ENCODE measurements around the gene MED20.
A peak's percentile ranks its signal among the peaks of the same experiment; 100 is the strongest.

Gene MED20

DNA sequence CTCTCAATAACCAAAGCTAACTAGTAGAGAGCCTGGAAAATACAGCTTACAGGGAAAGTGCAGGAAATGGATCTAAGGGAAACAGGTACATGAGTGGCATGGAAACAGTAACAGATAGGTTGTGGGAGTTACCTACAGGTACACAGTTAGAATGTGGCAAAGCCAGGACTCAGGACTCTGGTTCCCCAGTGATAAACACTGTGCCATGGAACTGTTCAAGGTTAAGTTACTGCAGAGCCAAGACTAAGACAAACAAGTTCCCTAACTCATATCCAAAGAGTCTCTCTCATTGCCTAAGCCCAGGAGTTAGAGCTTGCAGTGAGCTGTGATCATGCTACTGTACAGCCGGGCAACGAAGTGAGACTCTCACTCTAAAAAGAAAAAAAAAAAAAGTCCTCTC, 6.6 kb downstream of the MED20 start:
- no peak for DNase-seq (ENCODE audit: low read depth in 2 of 2)

DNA sequence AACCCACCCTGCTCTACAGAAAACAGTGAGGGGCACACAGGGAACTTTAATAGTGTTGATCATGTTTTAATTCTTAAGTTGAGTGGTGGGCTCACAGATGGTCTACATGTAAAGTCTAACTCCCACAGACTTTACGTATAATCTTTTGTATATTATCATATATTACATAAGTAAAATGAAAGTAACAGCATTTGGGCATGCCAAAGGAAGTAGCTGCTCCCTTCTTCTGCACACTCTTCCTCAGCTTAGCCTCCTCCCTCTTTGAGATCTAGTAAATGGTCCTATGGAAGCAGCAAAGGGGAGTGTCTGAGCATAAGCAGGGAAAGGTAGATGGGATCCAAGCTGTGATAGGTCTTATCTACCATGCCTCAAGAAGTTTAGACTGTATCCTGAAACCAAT, 11.2 kb downstream of the MED20 start:
- DNase-seq (ENCODE audit: low read depth in 2 of 2), result no peak

DNA sequence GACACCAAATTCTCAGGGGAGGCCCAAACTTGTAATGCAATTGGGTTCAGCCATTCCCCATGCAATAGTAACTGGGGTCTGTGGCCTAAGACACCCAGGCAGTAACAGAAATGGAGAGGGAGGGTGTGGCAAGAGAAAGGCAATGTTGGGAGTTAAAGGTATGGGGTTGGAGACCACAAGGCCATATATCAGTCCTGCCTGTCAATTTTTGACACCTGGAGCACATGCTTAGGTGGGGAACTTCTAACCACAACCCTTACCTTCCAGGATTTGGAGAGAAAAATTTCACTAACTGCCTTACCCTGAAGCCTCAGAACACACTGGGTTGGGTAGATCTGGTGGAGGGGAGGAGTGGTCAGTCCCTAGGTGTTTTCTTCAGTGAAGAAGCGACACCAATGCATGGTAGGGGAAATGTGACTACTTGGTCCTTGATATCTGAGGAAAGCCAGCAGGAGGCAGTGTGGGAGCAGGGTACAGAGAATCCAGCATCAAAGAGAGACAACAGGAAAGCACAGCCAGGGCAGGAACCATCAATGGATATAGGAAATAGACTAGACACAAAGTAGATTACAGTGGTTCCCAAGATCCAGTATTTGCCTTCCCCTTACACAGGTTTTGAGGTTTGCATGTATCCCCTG, 18.9 kb downstream of the MED20 start:
- no peak for DNase-seq (ENCODE audit: low read depth in 2 of 2)

DNA sequence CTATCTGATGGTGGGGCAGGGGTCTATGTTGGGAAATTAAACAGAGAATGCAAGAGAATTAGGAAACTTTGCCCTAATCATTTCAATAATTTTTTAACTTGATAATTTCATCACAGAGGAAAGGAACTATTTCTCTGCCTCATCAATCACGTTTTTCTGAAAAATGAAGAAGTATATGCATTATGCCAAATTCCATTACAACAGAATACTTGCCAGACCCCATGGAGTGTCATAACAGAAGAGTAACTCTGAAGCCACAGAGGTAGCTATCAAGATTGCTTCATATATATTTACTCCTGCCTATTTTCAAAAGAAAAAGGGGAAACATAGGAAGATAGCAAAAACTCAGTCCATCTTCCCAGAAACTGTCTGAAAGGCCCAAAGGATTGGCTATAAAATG, 20.1 kb downstream of the MED20 start:
- no peak for DNase-seq (ENCODE audit: low read depth in 2 of 2)

DNA sequence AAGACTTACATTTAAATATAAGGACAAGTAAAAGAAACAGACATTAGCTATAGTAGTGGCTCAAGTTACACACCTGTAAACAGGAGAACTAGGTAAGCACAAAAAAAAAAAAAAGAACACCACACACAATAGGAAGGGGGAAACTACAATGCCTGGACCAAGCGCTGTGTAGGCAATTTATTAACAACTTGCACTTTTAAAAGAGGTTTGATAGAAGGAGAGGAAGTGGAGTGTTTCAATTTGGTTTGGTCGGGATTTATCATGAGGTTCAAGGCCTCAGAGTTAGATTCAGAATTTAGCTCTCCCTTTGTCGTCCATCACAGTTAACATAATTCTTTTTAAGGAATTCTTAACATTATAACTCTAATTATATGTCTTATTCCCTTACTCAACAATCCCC, 24.7 kb downstream of the MED20 start:
- no peak for DNase-seq (ENCODE audit: low read depth in 2 of 2)

DNA sequence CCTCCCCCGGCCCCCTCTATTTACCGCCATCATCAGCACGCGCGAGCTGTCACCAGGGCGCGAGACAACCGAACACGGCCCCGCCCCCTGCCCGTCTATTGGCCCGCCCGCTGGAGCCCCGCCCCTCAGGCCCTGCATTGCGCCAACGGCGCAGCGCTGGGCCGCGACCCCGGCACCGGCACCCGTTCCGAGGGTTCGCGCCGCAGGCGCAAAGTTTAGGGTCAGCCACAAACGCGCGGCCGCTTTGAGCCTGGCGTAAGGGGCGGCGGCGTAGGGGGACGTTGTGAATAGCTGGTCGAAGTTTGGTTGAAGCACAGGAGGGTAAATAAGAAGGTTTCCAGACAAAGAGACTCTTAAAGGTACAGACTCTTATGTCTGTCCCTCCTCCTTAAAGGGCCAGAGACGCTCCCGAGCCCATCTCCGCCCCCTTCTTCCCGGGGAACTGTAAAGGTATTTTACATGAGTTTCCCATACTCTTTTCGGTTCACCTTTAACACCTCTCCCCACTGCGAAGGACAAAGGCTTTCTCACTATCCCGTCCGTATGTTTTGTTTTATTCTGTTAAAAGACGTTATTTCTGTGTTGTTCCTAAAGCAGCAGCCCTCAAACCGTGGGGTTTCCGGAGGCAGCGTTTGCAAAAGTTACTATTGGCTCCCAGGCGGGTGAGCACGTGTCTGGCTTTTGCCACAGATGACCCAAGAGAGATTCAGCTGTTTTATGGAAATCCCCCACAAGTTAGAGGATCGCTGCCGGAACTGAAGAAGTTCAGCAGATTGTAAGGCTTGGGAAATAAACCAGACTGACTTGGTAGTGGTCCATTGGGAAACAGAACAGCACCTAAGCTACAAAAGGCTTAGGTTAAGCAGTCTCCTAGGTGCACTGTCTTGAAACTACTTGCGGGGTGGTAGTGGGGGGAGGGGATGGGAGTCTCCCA, 25.4 kb downstream of the MED20 start, which contains the start of gene USP49:
Gene USP49, minus strand, starts transcription at position 76 of the 934 bp plus-strand sequence. CDS start 88,392 bp downstream, outside the sequence.
- DNase-seq (ENCODE audit: low read depth in 2 of 2), result peak; percentile 45 to 60

DNA sequence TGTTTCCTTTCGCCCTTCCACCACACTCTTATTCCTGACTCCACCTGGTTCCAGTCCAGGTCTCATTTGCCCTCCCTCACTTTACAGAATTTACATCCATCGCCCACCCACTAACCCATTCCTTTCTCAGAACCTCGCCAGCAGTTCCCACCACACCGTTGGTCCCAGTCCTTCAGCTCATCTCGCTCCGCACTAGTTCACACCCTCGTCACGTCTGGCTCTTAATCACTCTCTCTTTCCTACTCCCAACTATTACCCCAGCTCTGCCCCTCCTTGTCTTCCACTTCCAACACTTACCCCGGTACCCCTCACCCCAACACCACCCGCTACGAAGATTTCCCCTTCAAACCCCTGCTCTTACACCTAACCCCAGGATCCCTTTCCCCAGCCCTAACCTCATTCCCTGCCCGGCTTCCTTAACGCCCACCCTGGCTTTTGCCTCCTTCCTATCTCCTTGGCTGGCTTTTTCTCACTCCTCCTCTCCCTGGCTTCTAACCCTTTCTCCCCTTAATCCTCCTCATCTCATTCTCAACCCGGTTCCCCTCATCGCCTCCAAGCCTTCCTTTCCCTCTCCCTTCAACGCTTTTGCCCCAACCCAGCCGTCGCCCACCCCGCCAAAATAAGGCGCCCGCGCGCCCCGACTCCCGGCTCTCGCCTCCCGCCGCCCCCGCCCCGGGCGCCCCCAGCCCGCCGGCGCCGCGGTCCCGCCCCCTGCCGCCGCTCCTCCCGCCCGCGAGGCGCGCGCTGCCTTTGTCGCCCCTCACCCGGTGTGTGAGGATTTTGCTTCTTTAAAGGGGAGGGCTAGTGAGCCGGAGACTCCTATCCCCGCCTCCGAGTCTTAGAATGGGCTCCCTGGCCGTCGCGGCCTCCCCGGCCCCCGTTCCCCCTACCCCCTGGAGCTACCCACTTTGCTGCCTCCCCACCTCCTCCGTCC, 26.3 kb downstream of the MED20 start:
- DNase-seq (ENCODE audit: low read depth in 2 of 2), result no peak

DNA sequence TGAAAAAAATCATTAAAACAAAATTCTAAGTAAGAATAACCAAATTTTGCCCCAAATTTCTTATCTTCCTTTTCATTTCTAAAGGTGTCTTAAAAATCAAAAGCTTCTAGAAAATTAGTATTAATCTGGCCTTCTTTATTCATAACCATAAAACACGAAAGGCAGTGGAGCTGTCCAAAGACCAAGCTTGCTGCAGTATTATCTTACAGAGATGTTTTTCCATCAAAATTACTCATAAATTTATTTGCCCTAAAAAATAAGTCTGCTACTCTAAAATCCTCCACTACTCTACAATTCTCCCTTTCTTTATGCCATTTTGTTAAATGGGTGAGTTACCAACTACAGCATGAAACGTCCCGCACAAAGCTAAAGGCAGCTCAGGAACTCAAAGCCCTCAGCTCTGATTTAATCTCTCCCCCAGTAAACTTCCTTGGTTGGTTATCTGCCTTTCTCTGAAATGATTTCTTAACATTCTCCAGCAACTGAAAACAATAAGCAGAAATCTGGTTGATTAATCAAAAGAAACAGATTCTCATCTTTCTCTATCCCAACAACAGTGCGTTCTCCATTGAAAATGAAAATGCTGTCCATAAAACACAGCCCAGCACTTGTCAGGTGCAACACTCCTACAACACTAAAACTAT, 27.9 kb downstream of the MED20 start:
- DNase-seq (ENCODE audit: low read depth in 2 of 2), result no peak

DNA sequence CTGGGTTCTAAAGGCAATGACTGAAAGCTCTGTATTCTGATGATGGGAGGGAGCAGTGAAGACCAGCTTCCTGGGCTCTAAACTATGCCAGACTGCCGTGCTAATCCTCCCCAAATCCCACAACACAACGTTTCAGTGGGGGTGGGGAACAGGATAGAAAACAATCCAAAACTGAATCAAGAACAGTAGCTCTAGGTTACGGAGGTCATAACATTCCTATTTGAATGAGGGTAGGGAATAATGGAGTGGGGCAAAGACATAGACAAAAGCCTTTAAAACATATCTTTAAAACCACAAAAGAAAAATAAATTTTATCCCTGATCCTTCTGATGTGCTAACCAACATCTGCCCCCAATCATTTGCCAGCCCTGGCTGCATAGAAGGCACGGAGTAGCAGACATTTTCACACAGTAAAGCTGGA, 33.6 kb downstream of the MED20 start:
- DNase-seq (ENCODE audit: low read depth in 2 of 2), result no peak

DNA sequence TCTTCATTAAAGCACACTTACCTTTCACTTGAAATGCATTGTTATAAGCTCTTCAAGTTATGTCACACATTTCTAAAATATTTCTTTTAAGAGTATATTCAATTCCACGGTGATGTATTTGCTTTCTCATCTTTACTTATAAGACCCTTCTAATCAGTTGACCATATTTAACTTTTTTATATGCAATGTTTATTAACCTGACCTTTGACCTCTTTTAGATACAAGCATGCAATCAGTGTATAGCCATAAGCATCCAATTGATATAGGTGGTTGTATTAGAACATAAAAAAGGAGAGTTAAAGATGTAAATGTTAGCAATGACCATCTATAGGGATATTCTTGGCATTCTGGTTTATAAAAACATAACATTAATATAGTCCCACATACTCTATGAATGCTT, 35.0 kb downstream of the MED20 start:
- DNase-seq (ENCODE audit: low read depth in 2 of 2), result no peak

DNA sequence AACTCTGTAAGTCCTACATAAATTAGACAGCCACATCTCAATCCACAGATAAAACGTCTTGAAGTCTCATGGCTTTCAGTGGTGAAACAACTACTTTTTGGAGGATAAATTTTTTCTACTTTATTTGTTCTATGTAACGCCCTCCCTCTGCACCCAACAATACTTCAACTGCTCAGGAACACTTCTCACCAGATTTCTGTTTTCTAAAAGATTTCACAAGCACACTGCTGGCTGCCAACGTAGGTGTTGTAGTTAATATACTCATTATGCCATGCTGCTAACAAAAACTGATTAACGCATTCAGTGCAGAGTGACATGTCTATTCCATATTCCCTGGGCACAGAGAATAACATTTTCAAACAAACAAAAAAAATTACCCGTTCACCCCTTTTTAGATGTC, 36.0 kb downstream of the MED20 start:
- no peak for DNase-seq (ENCODE audit: low read depth in 2 of 2)

DNA sequence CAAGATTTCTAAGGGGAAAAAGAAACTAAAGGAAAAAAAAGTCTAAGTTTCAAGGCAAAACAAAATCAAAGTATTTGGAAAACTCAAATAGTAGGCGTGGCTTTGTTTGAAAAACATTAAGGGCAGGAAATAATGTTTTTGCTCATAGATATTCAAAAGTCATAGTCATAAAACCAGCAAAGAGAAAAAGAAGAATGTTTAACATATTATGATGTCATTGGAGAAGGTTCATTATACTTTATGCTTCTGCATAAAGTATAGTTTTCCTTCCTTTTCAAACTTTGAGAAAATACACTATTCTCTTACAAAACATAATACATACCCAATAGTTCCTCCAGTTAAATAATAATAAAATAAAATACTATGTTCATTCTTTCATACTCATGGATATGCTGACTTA, 39.4 kb downstream of the MED20 start:
- no peak for DNase-seq (ENCODE audit: low read depth in 2 of 2)

DNA sequence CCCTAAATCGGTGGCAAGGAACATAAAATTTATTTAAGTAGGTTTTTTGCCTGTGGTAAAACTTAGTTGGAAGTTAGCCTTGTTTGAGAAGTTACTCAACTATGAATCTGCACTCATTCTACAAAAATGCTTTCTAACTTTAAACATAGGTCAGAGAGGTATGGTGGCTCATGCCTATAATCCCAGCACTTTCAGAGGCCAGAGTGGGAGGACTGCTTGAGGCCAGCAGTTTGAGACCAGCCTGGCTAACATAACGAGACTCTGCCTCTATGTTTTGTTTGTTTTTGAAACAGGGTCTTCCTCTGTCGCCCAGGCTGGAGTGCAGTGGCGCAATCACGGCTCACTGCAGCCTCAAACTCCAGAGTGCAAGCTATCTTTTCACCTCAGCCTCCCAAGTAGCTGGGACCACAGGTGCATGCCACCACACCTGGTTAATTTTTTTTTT, 42.0 kb downstream of the MED20 start:
- peak in 1 of 2 experiments; percentile 4 for DNase-seq (ENCODE audit: low read depth in 2 of 2)

DNA sequence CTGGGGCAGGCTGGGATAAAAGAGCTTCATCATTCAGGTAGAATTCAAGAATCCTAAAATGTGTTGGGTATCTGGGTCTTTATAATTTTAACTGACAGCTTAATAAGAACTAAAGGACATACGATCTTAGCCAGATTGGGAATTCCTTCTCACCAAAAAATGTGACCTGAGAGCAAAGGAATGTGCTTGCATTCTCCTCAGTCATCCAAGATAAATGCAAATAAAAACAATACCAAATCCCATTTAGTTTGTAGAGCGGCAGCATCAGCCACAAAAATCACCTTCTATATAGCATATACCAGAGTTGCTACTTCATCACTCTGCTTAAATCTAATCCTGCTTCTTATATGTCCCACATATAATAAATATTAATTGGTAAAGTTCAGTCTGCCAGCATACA, 42.7 kb downstream of the MED20 start:
- DNase-seq (ENCODE audit: low read depth in 2 of 2), result peak in 1 of 2 experiments; percentile 12

DNA sequence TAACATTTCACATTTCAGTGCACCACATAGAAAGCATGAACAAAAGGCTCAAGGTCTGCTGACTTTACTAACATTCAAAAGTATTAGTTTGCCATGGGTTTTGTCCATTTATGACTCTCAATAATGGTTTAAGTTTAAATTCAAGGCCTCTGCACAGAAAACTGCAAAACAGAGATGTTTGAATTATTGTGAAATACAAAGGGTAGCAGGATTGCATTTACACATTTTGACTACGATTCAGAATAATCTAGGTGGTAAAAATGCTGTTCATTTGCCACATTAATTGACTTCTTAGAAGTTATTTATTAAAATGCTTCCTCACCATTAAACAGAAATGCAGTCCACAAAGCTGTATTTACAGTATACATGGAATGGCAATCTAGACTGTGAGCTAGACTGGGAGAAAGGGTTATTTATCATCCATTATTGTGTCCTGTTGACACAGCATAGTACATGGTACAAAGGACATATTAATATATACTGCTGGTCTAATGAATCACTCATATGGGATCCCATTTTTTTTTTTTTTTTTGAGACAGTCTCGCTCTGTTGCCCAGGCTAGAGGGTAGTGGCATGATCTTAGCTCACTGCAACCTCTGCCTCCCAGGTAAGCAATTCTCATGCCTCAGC, 43.8 kb downstream of the MED20 start:
- DNase-seq (ENCODE audit: low read depth in 2 of 2), result no peak

DNA sequence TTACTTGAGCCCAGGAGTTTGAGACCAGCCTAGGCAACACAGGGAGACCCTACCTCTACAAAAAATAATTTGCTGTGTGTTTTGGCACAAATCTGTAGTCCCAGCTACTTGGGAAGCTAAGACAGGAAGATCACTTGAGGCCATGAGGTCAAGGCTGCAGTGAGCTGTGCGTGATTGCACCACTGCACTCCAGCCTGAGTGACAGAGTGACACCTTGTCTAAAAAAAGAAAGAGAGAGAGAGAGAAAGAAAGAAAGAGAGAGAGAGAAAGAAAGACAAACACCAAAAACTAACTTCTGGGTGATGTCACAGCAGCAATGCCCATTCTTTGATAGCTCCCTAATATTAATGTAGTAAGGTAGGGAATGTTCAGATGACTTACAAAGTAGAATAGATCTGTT, 46.2 kb downstream of the MED20 start:
- no peak for DNase-seq (ENCODE audit: low read depth in 2 of 2)

DNA sequence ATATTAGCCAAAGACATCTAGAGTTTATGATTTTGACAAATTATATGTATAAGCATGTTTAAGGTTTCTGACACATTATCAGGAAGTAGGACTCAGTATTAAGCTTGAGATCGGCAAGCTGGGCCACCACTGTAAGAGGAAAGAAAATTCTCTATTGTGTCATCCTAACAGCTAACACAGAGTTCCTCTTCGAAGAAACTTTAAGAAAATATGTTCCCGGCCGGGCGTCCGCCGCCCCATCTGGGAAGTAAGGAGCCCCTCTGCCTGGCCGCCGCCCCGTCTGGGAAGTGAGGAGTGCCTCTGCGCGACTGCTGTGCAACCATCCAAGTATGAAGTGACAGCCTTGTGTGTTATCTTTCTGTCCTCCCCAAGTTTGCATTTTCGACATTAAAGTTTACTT, 48.8 kb downstream of the MED20 start:
- no peak for DNase-seq (ENCODE audit: low read depth in 2 of 2)

DNA sequence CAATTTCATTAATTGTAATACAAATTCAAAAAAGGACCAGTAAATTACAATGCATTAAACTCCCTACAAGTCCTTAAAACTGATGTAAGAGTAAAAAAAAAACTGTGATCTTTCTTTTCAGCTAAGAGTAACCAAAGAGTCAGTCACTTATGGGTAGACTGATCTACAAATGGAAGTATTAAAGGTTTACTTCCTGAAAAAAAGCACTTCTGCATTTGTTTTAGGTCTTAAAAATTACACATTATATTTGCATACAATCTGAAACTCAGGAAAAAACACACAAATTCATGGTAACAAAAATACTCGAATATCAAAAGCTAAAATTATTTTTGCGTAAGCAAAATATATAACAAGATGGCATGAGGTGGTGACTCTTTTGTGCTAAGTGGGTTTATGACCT, 49.2 kb downstream of the MED20 start:
- no peak for DNase-seq (ENCODE audit: low read depth in 2 of 2)

DNA sequence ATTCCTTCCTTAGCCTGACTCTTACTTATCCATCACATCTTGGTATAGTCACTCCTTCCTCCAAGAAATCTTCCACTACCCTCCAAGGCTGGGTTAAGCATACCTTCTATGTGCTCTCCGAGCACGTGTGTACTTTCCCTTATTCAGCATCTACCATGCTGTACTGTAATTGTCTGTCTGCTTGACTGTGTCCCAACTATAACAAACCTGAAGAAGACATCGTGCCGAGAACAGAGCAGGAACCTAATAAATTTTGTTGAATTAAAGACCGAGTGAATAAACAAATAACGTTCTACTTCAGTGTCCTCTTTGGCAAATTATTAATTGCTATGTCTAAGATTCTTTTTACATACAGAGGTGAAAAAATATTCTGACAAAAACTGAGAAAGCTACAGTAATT, 61.6 kb downstream of the MED20 start:
- DNase-seq (ENCODE audit: low read depth in 2 of 2), result no peak

DNA sequence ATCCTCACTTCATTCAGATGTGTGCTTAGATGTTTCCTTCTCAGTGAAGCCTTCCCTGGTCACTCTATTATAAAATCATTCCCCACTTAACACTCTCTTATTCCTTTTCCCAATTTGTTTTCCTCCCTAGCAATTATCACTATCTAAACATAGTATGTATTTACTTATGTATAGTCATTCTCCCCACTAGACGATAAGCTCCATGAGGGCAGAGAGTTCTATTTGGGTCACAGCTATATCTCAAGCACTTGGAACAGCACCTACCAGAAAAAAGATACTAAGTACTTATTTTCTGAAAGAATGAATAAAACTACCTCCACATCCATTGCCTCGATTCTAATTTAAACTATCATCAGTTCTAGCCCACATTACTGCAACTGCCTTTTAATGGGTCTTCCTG, 62.2 kb downstream of the MED20 start:
- no peak for DNase-seq (ENCODE audit: low read depth in 2 of 2)

Measured in fibroblast of skin of left biceps (primary cell).